K562 (cell line): ENCODE results near the gene BRCC3. TPM values are rescaled to one million over a fixed set of nuclear protein-coding genes. Genes with fewer than 3 reads are reported as not detected.

Experiments
- CTCF ChIP-seq, 3 experiments: IDR thresholded peaks in 2 of 3; conservative IDR thresholded peaks in 1 of 3; 2 replicates each; pipeline ENCODE4 v1.5.1; 2011 to 2012; ENCODE audit warnings: low read length in 3 of 3, mild to moderate bottlenecking in 3 of 3, control low read depth in 2 of 3, improper control_type of control experiment in 1 of 3, inconsistent platforms in 1 of 3, low read depth in 1 of 3, mixed read lengths in 1 of 3, moderate library complexity in 1 of 3; ENCODE audit not compliant: insufficient read depth in 2 of 3
- DMBX1 ChIP-seq: fragments of 250-450 bp; sonication (Bioruptor Pico); IDR thresholded peaks from 2 replicates; pipeline ENCODE4 v1.8.0; 2022; ENCODE audit warnings: inconsistent platforms, mild to moderate bottlenecking, moderate library complexity, borderline replicate concordance
- KLF1 ChIP-seq: fragments of 450-650 bp; IDR thresholded peaks from 2 replicates; pipeline ENCODE4 v1.6.1; 2016; ENCODE audit warnings: missing genetic modification characterization, missing compliant biosample characterization
- MLX ChIP-seq, 2 experiments: fragments of 450-650 bp in 1 of 2; sonication (generic) in 1 of 2; formaldehyde crosslinking; conservative IDR thresholded peaks; 2 replicates each; pipeline versions ENCODE4 v1.4.0 to v1.8.1; 2020 to 2022; ENCODE audit warnings: mild to moderate bottlenecking in 1 of 2, missing genetic modification reagents in 1 of 2
- PHB ChIP-seq: fragments of 250-450 bp; sonication (Bioruptor Pico); IDR thresholded peaks from 2 replicates; pipeline ENCODE4 v1.5.0; 2021
- PKNOX1 ChIP-seq: fragments of 450-650 bp; IDR thresholded peaks from 2 replicates; pipeline ENCODE4 v1.6.1; 2016
- PTBP1 ChIP-seq: fragments of 200-400 bp; formaldehyde crosslinking; IDR thresholded peaks from 2 replicates; pipeline ENCODE4 v1.6.1; 2017; ENCODE audit warnings: low read depth, low read length
- ZBTB40 ChIP-seq, 2 experiments: fragments of 450-650 bp in 1 of 2; sonication (generic) in 1 of 2; formaldehyde crosslinking in 1 of 2; IDR thresholded peaks; 2 replicates each; pipeline versions ENCODE4 v1.7.1 to v1.9.0; 2016 to 2022; ENCODE audit warnings: inconsistent platforms in 1 of 2, mild to moderate bottlenecking in 1 of 2, missing genetic modification reagents in 1 of 2
- polyA plus RNA-seq, 8 experiments: library from polyadenylated mRNA; depleted of rRNA in 4 of 8; stranded (reverse) in 5 of 8; unstranded in 3 of 8; fragments of >200 nt; fragmentation: Nextera tagmentation in 2 of 8; fragmentation: Illumina TruSeq in 1 of 8; extraction: Ambion mirVana in 2 of 8; extraction: Trizol in 1 of 8; gene quantifications; 2 replicates each; pipeline versions ENCODE4 v1.2.1 to v1.2.3, GENCODE V29; 2011 to 2014; ENCODE audit warnings: inconsistent platforms in 1 of 8, missing spikeins in 1 of 8
- total RNA-seq, 7 experiments: library from RNA; depleted of rRNA in 6 of 7; stranded (reverse); fragments of >200 nt in 6 of 7; fragmentation: Illumina TruSeq in 2 of 7; extraction: Trizol in 2 of 7; gene quantifications; 2 replicates each; pipeline versions ENCODE4 v1.2.1 to v1.2.3, GENCODE V29; 2011 to 2021; ENCODE audit warnings: low replicate concordance in 1 of 7

Gene BRCC3
- total and polyA plus RNA-seq, 9 of the 15 experiments (the other 6 are each of a cell fraction or from before 2014, with no cell fraction given) = 9.6 to 44.8 (median 26.7) TPM

GRCh38 chrX:155028129-155028528 lies 43.2 kb upstream of the BRCC3 start (continued):
- TF ChIP-seq CTCF (IDR thresholded peaks at IDR 0.05 in 2 of 3, conservative IDR thresholded peaks at IDR 0.05 in 1 of 3; ENCODE audit: insufficient read depth in 2 of 3, low read depth in 1 of 3, low read length in 3 of 3) (peak in 2 of 3 experiments; percentile 17 to 22; a peak in 1 of 6 replicates), MLX (CRISPR knock-in tag; conservative IDR thresholded peaks at IDR 0.05) (no peak), PHB (no peak), KLF1 (tag) (no peak), DMBX1 (CRISPR knock-in tag) (no peak), ZBTB40 (IDR thresholded peaks at IDR 0.05) (no peak), ZBTB40 (CRISPR knock-in tag; IDR thresholded peaks at IDR 0.05) (no peak), PTBP1 (no peak), PKNOX1 (peak; percentile 46; the same call in 1 of the 2 replicates)
